HEK293 (cell line): ENCODE data around the gene GPR160.

Experiments used
- HOXC10 ChIP-seq: sonication (generic); formaldehyde crosslinking; IDR thresholded peaks from 2 replicates; pipeline ENCODE4 v1.8.1; 2023; ENCODE audit warnings: mild to moderate bottlenecking, missing genetic modification reagents
- TCF7L2 ChIP-seq: IDR thresholded peaks from 2 replicates; pipeline ENCODE4 v1.6.1; 2011; ENCODE audit warnings: low read depth, mild to moderate bottlenecking, inconsistent platforms, low read length, moderate library complexity, borderline replicate concordance
- ZNF114 ChIP-seq: fragments of 450-650 bp; formaldehyde crosslinking; IDR thresholded peaks from 2 replicates; pipeline ENCODE4 v1.5.0; 2017; ENCODE audit warnings: missing biosample characterization, missing genetic modification characterization
- ZNF211 ChIP-seq: fragments of 450-650 bp; formaldehyde crosslinking; IDR thresholded peaks from 2 replicates; pipeline ENCODE4 v1.5.1; 2016; ENCODE audit warnings: low read depth, missing biosample characterization, missing genetic modification characterization
- ZNF473 ChIP-seq: fragments of 450-650 bp; formaldehyde crosslinking; IDR thresholded peaks from 2 replicates; pipeline ENCODE4 v1.5.1; 2017; ENCODE audit warnings: missing biosample characterization, missing genetic modification characterization
- ZNF501 ChIP-seq: fragments of 450-650 bp; formaldehyde crosslinking; IDR thresholded peaks from 2 replicates; pipeline ENCODE4 v1.5.1; 2016; ENCODE audit warnings: missing biosample characterization, missing genetic modification characterization
- ZNF510 ChIP-seq: fragments of 450-650 bp; formaldehyde crosslinking; IDR thresholded peaks from 2 replicates; pipeline ENCODE4 v1.5.1; 2018; ENCODE audit warnings: mild to moderate bottlenecking, missing genetic modification characterization, missing biosample characterization; ENCODE audit not compliant: insufficient replicate concordance
- ZNF629 ChIP-seq: fragments of 450-650 bp; formaldehyde crosslinking; IDR thresholded peaks from 2 replicates; pipeline ENCODE4 v1.5.1; 2017; ENCODE audit warnings: missing biosample characterization, missing genetic modification characterization
- TF ChIP-seq, protein P1 (sequence below): fragments of 450-650 bp; formaldehyde crosslinking; IDR thresholded peaks from 2 replicates; pipeline ENCODE4 v1.5.1; 2016; ENCODE audit warnings: missing biosample characterization, missing genetic modification characterization
- TF ChIP-seq, protein P2 (sequence below): fragments of 450-650 bp; formaldehyde crosslinking; optimal IDR thresholded peaks from 2 replicates; pipeline ENCODE3; 2016; ENCODE audit warnings: missing biosample characterization, mild to moderate bottlenecking, missing genetic modification characterization

DNA sequence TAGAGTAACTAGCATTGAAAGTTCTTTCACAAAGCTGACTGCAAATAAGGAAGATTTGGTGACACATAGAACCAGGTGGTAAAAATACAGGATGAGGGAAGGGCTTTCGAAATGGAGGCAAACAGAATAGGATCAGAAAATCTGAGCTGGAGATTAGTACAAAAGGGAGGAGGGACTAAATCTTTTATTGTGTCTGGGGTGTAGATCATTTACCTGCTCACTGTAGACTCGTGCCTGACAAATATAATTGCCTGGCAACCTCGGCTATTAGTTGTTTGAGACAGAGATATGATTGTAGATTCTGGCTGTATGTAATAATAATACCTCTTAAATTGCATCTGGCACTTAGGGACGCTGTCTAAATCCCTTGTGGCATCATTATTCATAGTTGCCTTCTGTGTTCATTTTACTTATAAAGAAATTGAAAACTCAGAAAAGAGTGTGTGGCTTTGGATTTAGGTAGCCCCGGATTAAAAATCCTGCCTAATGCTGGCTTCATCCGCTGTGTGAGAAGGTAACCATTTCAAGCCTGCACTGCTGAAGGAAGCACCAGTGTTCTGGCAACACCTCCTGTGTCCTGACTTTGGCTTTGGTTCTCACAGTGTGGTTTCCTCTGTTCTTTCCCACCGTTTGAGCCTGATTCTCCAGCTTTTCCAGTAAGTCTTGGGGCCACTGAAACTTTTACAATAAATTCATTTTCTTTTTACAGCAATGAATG, 25.0 kb upstream of the GPR160 start:
- no peak for TF ChIP-seq ZNF114 (tag by site-specific recombination)
- TF ChIP-seq, protein P1, sequence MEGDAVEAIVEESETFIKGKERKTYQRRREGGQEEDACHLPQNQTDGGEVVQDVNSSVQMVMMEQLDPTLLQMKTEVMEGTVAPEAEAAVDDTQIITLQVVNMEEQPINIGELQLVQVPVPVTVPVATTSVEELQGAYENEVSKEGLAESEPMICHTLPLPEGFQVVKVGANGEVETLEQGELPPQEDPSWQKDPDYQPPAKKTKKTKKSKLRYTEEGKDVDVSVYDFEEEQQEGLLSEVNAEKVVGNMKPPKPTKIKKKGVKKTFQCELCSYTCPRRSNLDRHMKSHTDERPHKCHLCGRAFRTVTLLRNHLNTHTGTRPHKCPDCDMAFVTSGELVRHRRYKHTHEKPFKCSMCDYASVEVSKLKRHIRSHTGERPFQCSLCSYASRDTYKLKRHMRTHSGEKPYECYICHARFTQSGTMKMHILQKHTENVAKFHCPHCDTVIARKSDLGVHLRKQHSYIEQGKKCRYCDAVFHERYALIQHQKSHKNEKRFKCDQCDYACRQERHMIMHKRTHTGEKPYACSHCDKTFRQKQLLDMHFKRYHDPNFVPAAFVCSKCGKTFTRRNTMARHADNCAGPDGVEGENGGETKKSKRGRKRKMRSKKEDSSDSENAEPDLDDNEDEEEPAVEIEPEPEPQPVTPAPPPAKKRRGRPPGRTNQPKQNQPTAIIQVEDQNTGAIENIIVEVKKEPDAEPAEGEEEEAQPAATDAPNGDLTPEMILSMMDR (tag by site-specific recombination), result no peak
- no peak for TF ChIP-seq ZNF211 (tag by site-specific recombination)
- no peak for TF ChIP-seq ZNF629 (tag by site-specific recombination)
- TF ChIP-seq ZNF473, result no peak
- no peak for TF ChIP-seq HOXC10
- no peak for TF ChIP-seq TCF7L2
- no peak for TF ChIP-seq ZNF510
- TF ChIP-seq ZNF501 (tag by site-specific recombination), result no peak
- TF ChIP-seq, protein P2, sequence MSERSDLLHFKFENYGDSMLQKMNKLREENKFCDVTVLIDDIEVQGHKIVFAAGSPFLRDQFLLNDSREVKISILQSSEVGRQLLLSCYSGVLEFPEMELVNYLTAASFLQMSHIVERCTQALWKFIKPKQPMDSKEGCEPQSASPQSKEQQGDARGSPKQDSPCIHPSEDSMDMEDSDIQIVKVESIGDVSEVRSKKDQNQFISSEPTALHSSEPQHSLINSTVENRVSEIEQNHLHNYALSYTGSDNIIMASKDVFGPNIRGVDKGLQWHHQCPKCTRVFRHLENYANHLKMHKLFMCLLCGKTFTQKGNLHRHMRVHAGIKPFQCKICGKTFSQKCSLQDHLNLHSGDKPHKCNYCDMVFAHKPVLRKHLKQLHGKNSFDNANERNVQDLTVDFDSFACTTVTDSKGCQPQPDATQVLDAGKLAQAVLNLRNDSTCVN (tag by site-specific recombination), result no peak
